Fibroblast of lung (primary cell): Measurements from ENCODE around the gene PTPRA. TPM values are rescaled to one million over a fixed set of nuclear protein-coding genes. Genes with fewer than 3 reads are reported as not detected.

Source experiments
- DNase-seq, 2 donors: peaks; one replicate each; pipeline versions ENCODE4 v3.0.0 to v3.0.0-alpha.2; 2010; ENCODE audit warnings: low read depth in 2 of 2
- H2AFZ ChIP-seq: 2 replicates; pipeline ENCODE4 v1.5.1; 2012; ENCODE audit warnings: low read length, control low read depth, inconsistent platforms
- H3K27ac ChIP-seq: 2 replicates; pipeline ENCODE4 v1.5.1; 2011; ENCODE audit warnings: low read length, control low read depth; ENCODE audit not compliant: insufficient read depth
- H3K27me3 ChIP-seq: 2 replicates; pipeline ENCODE4 v1.5.1; 2011; ENCODE audit warnings: mild to moderate bottlenecking, low read length; ENCODE audit not compliant: control insufficient read depth, insufficient read depth
- H3K36me3 ChIP-seq: 2 replicates; pipeline ENCODE4 v1.5.1; 2011; ENCODE audit warnings: low read length; ENCODE audit not compliant: control insufficient read depth, insufficient read depth
- H3K4me1 ChIP-seq: 2 replicates; pipeline ENCODE4 v1.5.1; 2011; ENCODE audit warnings: low read length; ENCODE audit not compliant: control insufficient read depth, insufficient read depth; ENCODE audit errors: extremely low read depth
- H3K4me2 ChIP-seq: 2 replicates; pipeline ENCODE4 v1.5.1; 2011; ENCODE audit warnings: low read length, control low read depth; ENCODE audit not compliant: insufficient read depth; ENCODE audit errors: extremely low read depth
- H3K4me3 ChIP-seq, 4 experiments: fragments of 200-600 bp in 1 of 4; sonication (generic) in 1 of 4; replicated peaks in 1 of 4; 2 replicates each; pipeline ENCODE4 v1.5.1; 2011 to 2016; ENCODE audit warnings: low read length in 4 of 4, low read depth in 3 of 4, mild to moderate bottlenecking in 3 of 4, control low read depth in 2 of 4, inconsistent platforms in 1 of 4, mixed read lengths in 1 of 4; ENCODE audit not compliant: insufficient read depth in 1 of 4; ENCODE audit errors: control extremely low read depth in 1 of 4
- H3K79me2 ChIP-seq: 2 replicates; pipeline ENCODE4 v1.5.1; 2012; ENCODE audit warnings: mild to moderate bottlenecking, low read length, inconsistent platforms; ENCODE audit not compliant: control insufficient read depth, insufficient read depth
- H3K9ac ChIP-seq: 2 replicates; pipeline ENCODE4 v1.5.1; 2011; ENCODE audit warnings: mild to moderate bottlenecking, low read length, control low read depth; ENCODE audit not compliant: insufficient read depth
- H3K9me3 ChIP-seq: 2 replicates; pipeline ENCODE4 v1.5.1; 2012; ENCODE audit warnings: low read depth, low read length; ENCODE audit not compliant: control insufficient read depth, insufficient read depth
- H4K20me1 ChIP-seq: 2 replicates; pipeline ENCODE4 v1.5.1; 2011; ENCODE audit warnings: low read length; ENCODE audit not compliant: control insufficient read depth, insufficient read depth; ENCODE audit errors: extremely low read depth
- CTCF ChIP-seq, 2 donors: IDR thresholded peaks in 1 of 2; conservative IDR thresholded peaks in 1 of 2; 1 replicate in 1 of 2; 2 replicates in 1 of 2; pipeline ENCODE4 v1.5.1; 2011 to 2012; ENCODE audit warnings: low read length in 2 of 2, control low read depth in 1 of 2, inconsistent platforms in 1 of 2, low read depth in 1 of 2, mild to moderate bottlenecking in 1 of 2
- EZH2 ChIP-seq: IDR thresholded peaks from 2 replicates; pipeline ENCODE4 v1.5.1; 2012; ENCODE audit warnings: low read length, control low read depth, mild to moderate bottlenecking; ENCODE audit errors: missing control alignments
- polyA plus RNA-seq, 2 donors: library from polyadenylated mRNA; depleted of rRNA in 1 of 2; stranded (reverse) in 1 of 2; unstranded in 1 of 2; fragments of >200 nt; gene quantifications; 2 replicates each; pipeline ENCODE4 v1.2.1, GENCODE V29; 2011 to 2012; ENCODE audit warnings: missing spikeins in 1 of 2
- total RNA-seq: library from RNA; depleted of rRNA; stranded (reverse); fragments of >200 nt; gene quantifications from 2 replicates; pipeline ENCODE4 v1.2.1, GENCODE V29; 2014

PTPRA gene
- total and polyA plus RNA-seq, 2 donors (not counting 1 experiment from before 2014, with no cell fraction given): 27.9 to 127 TPM

GRCh38 chr20:2984028-2984501, 110.8 kb downstream of the PTPRA start:
- Histone ChIP-seq H3K4me2 (no peak overlapping the region), H3K9ac (no peak overlapping the region), H4K20me1 (no peaks in the 10 kb centered on the region), H3K9me3 (no peaks in the 10 kb centered on the region), H3K36me3 (peaks cover 3% of the 10 kb centered on the region), H3K4me1 (peaks cover 12% of the 10 kb centered on the region), H3K27me3 (no peaks in the 10 kb centered on the region), H3K27ac (no peak overlapping the region), H3K4me3 (no peak overlapping the region), H2AFZ (no peak overlapping the region), H3K79me2 (no peaks in the 10 kb centered on the region)
- DNase-seq: no peak
- no peak for TF ChIP-seq CTCF (conservative IDR thresholded peaks at IDR 0.05 in 1 of 2, IDR thresholded peaks at IDR 0.05 in 1 of 2; ENCODE audit: low read depth in 1 of 2, low read length in 2 of 2)
- TF ChIP-seq EZH2: no peak

- DNase-seq: peak; percentile 57 to 79
- Histone ChIP-seq H3K4me3 (no peak overlapping the region), H3K4me2 (no peak overlapping the region), H3K79me2 (no peaks in the 10 kb centered on the region), H3K4me1 (peaks cover 12% of the 10 kb centered on the region), H3K9ac (no peak overlapping the region), H2AFZ (no peak overlapping the region), H3K9me3 (no peaks in the 10 kb centered on the region), H3K27ac (no peak overlapping the region), H3K36me3 (peaks cover 3% of the 10 kb centered on the region), H3K27me3 (no peaks in the 10 kb centered on the region), H4K20me1 (no peaks in the 10 kb centered on the region)
- TF ChIP-seq EZH2 (no peak), CTCF (conservative IDR thresholded peaks at IDR 0.05 in 1 of 2, IDR thresholded peaks at IDR 0.05 in 1 of 2; ENCODE audit: low read depth in 1 of 2, low read length in 2 of 2) (no peak)
These were observed 111.8 kb downstream of the PTPRA start for GRCh38 chr20:2984956-2985661.

- Histone ChIP-seq H3K9me3 (no peaks in the 10 kb centered on the region), H3K9ac (no peak overlapping the region), H3K4me1 (peaks cover 12% of the 10 kb centered on the region), H4K20me1 (no peaks in the 10 kb centered on the region), H3K36me3 (peaks cover 3% of the 10 kb centered on the region), H3K4me3 (no peak overlapping the region), H2AFZ (no peak overlapping the region), H3K27me3 (no peaks in the 10 kb centered on the region), H3K79me2 (no peaks in the 10 kb centered on the region), H3K27ac (no peak overlapping the region), H3K4me2 (no peak overlapping the region)
- TF ChIP-seq CTCF (conservative IDR thresholded peaks at IDR 0.05 in 1 of 2, IDR thresholded peaks at IDR 0.05 in 1 of 2; ENCODE audit: low read depth in 1 of 2, low read length in 2 of 2): no peak
- no peak for TF ChIP-seq EZH2
- peak in 1 of 2 donors; percentile 48 for DNase-seq
These were observed 113.2 kb downstream of the PTPRA start for GRCh38 chr20:2986466-2986865.
